ENCODE data around the gene TRIO. TPM values are rescaled to one million over a fixed set of nuclear protein-coding genes. Genes with fewer than 3 reads are reported as not detected.

TRIO gene
- total and polyA plus RNA-seq, 11 donors = 35.2 to 99.1 (median 58.4) TPM

DNA sequence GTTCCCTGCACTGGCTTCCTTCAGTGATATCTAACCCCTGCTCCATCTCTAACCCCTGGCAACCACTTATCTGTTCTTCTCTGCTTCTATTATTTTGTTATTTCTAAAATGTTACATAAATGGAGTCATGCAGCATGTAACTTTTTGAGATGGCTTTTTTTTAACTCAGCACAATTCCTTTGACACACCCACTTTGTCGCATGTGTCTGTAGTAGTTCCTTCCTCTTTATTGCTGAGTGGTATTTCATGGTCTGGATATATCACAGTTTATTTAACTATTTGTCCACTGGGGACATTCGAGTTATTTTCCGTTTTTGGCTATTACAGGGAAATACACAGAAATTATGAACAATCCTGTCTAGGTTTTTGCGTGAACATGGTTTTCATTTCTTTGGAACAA, 200.2 kb downstream of the TRIO start:
- Histone ChIP-seq H3K27me3 (no peaks in the 10 kb centered on the region), H3K36me3 (peaks cover 0 to 64% (median 29%) of the 10 kb centered on the region in 9 donors), H3K4me1 (peaks cover 0 to 36% (median 2%) of the 10 kb centered on the region in 12 donors), H3K9me3 (no peaks in the 10 kb centered on the region), H3K27ac (no peak overlapping the region), H3K4me3 (no peak overlapping the region)
- DNase-seq (no peak), ATAC-seq (no peak)
- WGBS, 4 donors = 80 to 84% (median 82%) methylated on average over 4 of the region's 4 CpGs
- intact Hi-C loops (cut with DNase I) = loop anchor here in 1 of 10 donors (10.0 kb wide), 1 partner anchor 239 kb away; no protein-coding TSS in a partner anchor
- TF ChIP-seq CTCF (IDR thresholded peaks at IDR 0.05) = no peak
- TF ChIP-seq POLR2A (IDR thresholded peaks at IDR 0.05) = no peak

- no peak overlapping the region for H3K4me3 ChIP-seq
- DNase-seq (no peak), ATAC-seq (no peak)
- intact Hi-C loops (cut with DNase I) = loop anchor here in 1 of 10 donors (10.0 kb wide), 1 partner anchor 243 kb away; no protein-coding TSS in a partner anchor
- no peaks in the 10 kb centered on the region for H3K9me3 ChIP-seq
- peaks cover 0 to 32% (median 0%) of the 10 kb centered on the region in 12 donors for H3K4me1 ChIP-seq
- WGBS, 4 donors = 72 to 89% (median 82%) methylated on average over 7 of the region's 7 CpGs
- TF ChIP-seq POLR2A (IDR thresholded peaks at IDR 0.05) = no peak
- no peak for TF ChIP-seq CTCF (IDR thresholded peaks at IDR 0.05)
- no peaks in the 10 kb centered on the region for H3K27me3 ChIP-seq
- H3K36me3 ChIP-seq = peaks cover 0 to 54% (median 21%) of the 10 kb centered on the region in 9 donors
- H3K27ac ChIP-seq = no peak overlapping the region
Measured at GRCh38 chr5:14347522-14347921, 204.4 kb downstream of the TRIO start.

GRCh38 chr5:14348142-14348541, 205.0 kb downstream of the TRIO start:
- Histone ChIP-seq H3K27ac (no peak overlapping the region), H3K36me3 (peaks cover 0 to 49% (median 21%) of the 10 kb centered on the region in 9 donors), H3K4me3 (no peak overlapping the region), H3K9me3 (no peaks in the 10 kb centered on the region), H3K4me1 (peaks cover 0 to 26% (median 0%) of the 10 kb centered on the region in 12 donors), H3K27me3 (no peaks in the 10 kb centered on the region)
- ATAC-seq (no peak), DNase-seq (no peak)
- intact Hi-C loops (cut with DNase I) = loop anchor here in 2 of 10 donors (2.0 to 10.0 kb wide), 2 partner anchors 243 to 299 kb away; no protein-coding TSS in a partner anchor
- TF ChIP-seq CTCF (IDR thresholded peaks at IDR 0.05) (no peak), POLR2A (IDR thresholded peaks at IDR 0.05) (no peak)
- WGBS, 4 donors = 77 to 85% (median 82%) methylated on average over 5 of the region's 5 CpGs

- WGBS, 4 donors = 91 to 96% (median 92%) methylated on average over 8 of the region's 8 CpGs
- no peak for ATAC-seq
- H3K27ac ChIP-seq = no peak overlapping the region
- no peaks in the 10 kb centered on the region for H3K9me3 ChIP-seq
- peaks cover 0 to 23% (median 3%) of the 10 kb centered on the region in 12 donors for H3K4me1 ChIP-seq
- H3K36me3 ChIP-seq = peaks cover 0 to 43% (median 20%) of the 10 kb centered on the region in 9 donors
- no peak for DNase-seq
- TF ChIP-seq POLR2A (IDR thresholded peaks at IDR 0.05) (no peak), CTCF (IDR thresholded peaks at IDR 0.05) (no peak)
- intact Hi-C loops (cut with DNase I) = loop anchor here in 2 of 10 donors (2.0 to 10.0 kb wide), 2 partner anchors 244 to 298 kb away; no protein-coding TSS in a partner anchor
- no peak overlapping the region for H3K4me3 ChIP-seq
- H3K27me3 ChIP-seq = no peaks in the 10 kb centered on the region
Measured at GRCh38 chr5:14349029-14349428, 205.9 kb downstream of the TRIO start.
